GM03348 (cell line): ENCODE results near the gene KLK12.

Experiments
- DNase-seq: peaks from one replicate; pipeline ENCODE4 v3.0.0; 2012; ENCODE audit warnings: low spot score

The KLK12 gene

GRCh38 chr19:51047031-51047335 is 12.2 kb upstream of the KLK12 start:
- no peak for DNase-seq

DNA sequence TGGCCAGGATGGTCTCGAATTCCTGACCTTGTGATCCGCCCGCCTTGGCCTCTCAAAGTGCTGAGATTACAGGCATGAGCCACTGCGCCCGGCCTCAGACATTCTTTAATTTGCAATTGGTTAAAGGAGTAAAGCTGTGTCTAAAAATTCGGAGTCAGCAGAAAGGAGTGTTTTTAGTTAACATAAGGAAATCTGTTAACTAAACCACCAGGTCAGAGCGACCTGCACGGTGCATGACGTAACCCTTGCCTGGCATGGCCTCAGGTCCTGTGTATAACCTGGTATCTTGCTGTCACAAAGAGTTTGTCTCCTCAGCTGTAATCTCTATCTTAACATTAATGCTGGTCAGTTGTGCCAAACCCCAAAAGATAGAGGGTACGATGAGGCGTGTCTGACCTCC is 9.5 kb upstream of the KLK12 start:
- no peak for DNase-seq

DNA sequence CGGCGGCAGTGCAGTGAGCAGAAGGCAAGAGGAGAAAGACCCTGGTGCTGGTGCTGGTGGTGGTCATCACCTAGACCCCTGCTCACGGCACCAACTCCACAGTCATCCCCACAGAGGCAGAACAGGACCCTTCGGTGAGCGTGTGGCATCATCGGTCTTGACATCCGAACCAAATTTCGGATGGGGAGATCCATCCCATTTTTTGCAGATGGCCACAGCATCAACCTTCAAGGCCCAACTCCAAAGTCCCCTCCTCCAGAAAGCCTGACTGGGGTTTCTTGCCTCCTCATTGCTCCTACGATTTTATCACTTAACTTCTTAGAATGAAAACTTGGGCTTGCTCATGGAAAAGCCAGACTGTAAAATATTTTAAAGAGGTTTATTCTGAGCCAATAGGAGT is 8.7 kb upstream of the KLK12 start:
- no peak for DNase-seq

GRCh38 chr19:51040151-51040550 is 5.3 kb upstream of the KLK12 start:
- DNase-seq, result no peak

DNA sequence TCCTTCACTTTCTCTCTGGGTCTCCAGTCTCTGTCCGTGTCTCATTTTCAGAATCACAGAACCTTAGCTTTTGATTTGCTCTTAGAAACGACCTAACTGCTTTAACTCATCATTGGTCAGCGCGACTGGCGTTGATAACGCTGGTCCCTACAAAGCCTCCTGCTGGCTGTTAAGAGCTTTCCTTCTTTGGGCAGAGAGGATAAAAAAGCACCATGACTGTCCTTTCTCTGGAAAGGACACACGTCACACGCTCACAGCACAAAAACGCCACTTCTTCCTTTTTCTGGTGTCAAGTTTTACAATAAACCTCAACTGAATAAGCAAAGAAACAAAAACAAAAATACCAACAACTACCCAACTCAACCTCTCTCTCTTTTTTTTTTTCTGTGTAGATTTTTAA is 1.7 kb upstream of the KLK12 start:
- no peak for DNase-seq

GRCh38 chr19:51031880-51032225 is 2.9 kb downstream of the KLK12 start:
- DNase-seq, result no peak

GRCh38 chr19:51031220-51031879 is 3.5 kb downstream of the KLK12 start:
- no peak for DNase-seq

- DNase-seq, result no peak
These were observed 4.2 kb downstream of the KLK12 start for GRCh38 chr19:51030631-51031030.

GRCh38 chr19:51029718-51030117 is 5.1 kb downstream of the KLK12 start:
- DNase-seq, result no peak

GRCh38 chr19:51027873-51028272 is 6.9 kb downstream of the KLK12 start:
- no peak for DNase-seq

- no peak for DNase-seq
These were observed 7.5 kb downstream of the KLK12 start for GRCh38 chr19:51027126-51027806.

- DNase-seq, result no peak
These were observed 8.3 kb downstream of the KLK12 start, which contains the start of gene KLK11 for GRCh38 chr19:51026554-51026831. TSS of gene KLK11 (minus strand) at chr19:51026616. CDS start at chr19:51025631, 985 bp downstream.

GRCh38 chr19:51025809-51026553 is 8.8 kb downstream of the KLK12 start:
- no peak for DNase-seq

DNA sequence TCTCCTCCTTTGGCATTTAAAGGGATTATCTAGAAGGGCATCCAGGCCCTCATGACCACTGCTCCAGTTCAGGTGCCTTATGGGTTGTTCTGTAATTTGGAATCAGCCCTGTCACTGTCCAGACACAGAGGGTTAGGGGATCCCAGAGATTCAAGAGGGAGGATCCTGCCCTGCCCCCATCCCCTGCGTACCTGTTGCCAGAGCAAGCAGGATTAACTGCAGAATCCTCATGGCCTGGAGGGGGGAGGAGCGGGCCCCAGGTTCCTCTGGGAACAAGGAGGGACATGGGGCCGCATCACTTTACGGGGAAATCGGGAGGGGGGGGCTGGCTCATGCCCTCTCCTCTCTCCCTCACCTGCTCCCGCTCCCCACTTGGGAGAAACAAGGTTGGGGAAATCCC is 9.4 kb downstream of the KLK12 start:
- DNase-seq, result no peak

GRCh38 chr19:51024924-51025323 is 9.9 kb downstream of the KLK12 start:
- DNase-seq, result no peak

DNA sequence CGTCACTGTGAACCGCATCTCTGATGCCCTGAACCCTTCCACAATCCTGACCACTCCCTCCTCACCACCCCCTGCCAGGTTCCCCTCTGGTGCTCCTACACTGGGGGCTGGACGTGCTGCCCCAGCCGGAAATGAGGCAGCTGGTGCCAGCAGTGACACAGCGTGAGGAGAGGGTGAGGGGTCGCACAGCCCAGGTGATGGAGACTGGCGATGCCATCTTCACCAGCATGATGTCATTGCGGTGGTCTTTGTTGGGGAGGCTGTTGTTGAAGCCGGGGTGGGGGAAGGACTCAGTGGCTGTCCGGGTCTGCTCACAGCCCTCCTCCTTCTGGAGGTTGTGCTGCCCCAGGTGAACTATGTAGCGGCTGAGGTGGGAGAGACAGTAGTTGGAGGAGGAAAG is 10.9 kb downstream of the KLK12 start:
- DNase-seq, result no peak

DNA sequence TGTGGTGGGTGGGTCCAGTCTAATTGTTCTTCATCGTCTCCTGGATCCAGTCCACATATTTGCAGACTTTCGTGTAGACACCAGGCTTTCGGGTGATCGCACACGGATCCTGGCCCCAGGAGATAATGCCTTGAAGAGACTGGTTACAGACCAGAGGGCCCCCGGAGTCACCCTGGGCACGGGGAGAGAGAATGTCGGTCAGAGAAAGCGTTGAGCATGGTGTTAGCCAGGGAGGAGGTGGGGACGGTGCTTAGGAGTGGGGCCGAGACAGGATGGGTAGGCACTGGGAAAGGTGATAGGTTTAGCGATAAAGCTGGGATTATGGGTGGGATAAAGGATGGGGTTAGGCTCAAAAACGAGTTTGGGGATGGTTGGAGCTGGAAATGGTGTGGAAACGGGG is 12.3 kb downstream of the KLK12 start:
- no peak for DNase-seq

- peak; percentile 64 for DNase-seq
These were observed 13.7 kb downstream of the KLK12 start for GRCh38 chr19:51020988-51021651.

GRCh38 chr19:51019544-51019925 is 15.3 kb downstream of the KLK12 start, which contains the start of gene KLK10:
TSS of gene KLK10 (minus strand) at chr19:51019709. CDS start at chr19:51019130, 579 bp downstream.
- DNase-seq, result no peak

DNA sequence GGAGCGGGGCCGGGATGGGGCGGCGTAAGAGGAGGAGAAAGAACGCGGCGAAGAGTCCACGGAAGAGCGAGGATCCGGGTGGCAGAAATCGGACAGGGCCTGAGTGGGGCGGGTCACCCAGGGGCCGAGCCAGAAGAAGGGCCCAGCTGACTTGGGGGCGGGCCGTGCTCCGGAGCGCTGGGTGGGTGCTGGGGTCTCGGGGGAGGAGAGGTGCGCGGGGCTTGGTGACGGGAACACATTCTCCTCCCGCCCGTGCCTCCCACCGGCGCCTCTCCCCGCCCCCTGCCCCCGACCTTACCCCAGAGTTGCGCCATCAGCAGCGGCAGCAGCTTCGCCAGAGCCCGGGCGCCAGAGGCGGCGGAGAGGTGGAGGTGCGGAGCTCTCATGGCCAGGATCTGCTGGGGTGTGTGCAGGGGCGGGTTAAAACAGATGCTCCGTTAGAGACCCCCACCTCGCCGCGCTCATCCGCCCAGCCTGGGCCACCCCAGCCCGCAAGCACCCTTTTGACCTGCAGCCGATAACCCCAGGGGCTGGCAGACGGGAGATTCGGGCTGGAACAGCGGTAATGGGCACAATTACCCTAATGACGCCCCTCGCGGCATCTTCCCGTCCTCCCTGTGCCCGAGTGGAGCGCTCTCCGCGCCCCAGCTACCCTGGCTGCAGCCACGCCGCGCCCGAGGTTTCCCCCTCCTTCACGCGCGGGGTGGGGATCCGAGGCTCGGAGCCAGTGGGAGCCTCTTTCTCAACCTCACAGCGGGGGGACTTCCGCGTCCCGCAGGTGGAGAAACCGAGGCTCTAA is 15.9 kb downstream of the KLK12 start:
- no peak for DNase-seq

- DNase-seq, result peak; percentile 85
These were observed 17.8 kb downstream of the KLK12 start for GRCh38 chr19:51016798-51017683.
